Dedifferentiated amniotic fluid mesenchymal stem cell (primary cell): ENCODE data around the gene PRICKLE4.
"Not testable (repeated sequence)": the region's sequence is repeated elsewhere in the genome, so short reads cannot be mapped to it uniquely, and the experiment has no call there.

Experiments used
- DNase-seq: peaks from one replicate; pipeline ENCODE4 v3.0.0-alpha.2; 2016; ENCODE audit errors: extremely low spot score

Gene PRICKLE4

DNA sequence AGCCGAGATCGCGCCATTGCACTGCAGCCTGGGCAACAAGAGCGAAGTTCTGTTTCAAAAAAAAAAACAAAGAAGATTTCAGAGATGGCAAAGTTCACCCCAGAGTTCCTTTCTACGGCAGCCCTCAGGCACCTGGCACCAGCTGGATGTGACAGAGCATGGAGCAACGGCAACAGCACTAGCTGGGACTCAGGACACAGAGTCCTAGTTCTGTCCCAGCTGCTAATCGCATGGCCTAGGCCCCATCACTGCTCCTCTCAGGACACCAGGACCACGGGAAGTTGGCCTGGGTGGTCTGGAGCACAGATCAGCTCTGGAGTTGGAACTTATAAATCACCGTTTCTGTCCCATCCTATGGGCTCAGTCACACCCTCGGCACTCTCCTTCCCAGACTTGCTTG is 34.5 kb upstream of the PRICKLE4 start:
- DNase-seq, result no peak

DNA sequence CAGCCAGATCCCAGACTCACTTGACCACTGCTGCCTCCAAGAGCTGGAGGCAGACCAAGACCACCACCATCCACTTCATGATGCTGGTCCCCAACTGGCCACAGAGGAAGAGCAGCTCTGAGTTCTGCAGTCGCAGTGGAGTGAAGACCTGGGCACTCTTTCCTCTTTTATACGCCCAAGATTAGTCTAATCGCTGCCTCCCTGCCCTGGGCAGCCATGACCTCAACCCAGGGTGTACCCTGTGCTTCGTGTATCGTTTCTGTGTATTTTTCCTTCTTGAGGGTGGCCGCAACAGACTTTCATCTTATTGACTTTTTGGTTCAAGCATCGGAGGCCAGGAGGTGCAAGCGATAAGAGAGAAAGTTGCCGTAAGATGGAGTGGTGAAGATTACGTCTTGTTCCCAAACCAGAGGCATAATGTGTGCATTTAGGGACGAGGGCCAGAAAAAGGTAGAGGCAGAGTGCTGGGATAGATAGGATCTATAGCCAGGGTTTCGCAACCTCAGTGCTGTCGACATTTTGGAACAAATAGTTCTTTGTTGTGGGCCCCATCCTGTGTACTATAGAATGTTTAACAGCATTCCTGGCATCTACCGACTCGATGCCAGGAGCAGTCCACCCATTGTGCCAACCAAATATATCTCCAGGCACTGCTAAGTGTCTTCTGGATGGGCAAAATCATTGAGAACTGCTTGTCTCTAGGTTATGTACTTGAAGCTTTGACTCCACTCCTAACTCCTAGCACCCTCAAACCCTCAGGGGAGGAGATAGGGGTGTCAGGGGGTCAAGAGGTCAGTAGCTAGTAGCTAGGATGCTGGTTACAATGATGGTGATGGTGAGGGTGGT is 33.1 kb upstream of the PRICKLE4 start, which contains the start of gene PGC:
TSS of gene PGC (minus strand) at position 142 of the 846 bp plus-strand sequence. CDS start at position 79, 63 bp downstream.
- DNase-seq, result no peak

DNA sequence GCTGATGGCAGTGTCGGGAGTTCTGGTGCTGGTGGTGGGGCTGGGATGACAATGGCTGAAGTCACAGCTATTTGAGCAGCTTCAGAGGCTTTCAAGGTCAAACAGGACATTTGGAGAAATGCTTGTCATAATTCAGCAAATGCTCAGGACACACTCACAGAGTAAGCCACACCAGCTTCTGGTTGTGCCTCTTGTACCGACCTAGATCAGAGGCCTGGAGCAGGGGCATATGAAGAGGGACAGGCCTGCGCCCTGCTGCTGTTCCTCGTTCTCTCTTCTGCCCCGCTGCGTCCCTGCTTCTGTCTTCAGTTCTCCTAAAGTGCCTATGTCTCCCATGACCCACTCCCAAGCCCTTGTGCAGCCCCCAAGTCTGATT is 32.5 kb upstream of the PRICKLE4 start:
- DNase-seq, result no peak

DNA sequence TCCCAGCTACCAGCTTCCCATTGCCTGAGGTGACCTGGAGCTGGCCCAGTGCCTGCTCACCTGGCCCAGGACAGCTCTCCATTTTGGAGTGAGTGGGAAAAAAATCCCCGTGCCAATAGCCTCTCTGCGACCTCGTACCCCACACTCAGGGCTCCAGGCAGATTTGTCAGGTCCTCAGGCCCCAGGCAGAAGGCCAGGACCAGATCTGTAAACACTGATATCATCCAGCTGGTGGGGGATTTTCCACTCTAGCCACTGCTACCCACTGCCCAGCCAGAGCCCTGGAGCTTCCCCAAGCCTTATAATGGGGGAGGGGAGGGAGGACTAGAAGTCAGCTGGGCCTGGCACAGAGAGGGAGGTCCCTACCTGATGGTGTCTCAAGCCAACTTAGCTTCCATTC is 32.0 kb upstream of the PRICKLE4 start:
- DNase-seq, result no peak

DNA sequence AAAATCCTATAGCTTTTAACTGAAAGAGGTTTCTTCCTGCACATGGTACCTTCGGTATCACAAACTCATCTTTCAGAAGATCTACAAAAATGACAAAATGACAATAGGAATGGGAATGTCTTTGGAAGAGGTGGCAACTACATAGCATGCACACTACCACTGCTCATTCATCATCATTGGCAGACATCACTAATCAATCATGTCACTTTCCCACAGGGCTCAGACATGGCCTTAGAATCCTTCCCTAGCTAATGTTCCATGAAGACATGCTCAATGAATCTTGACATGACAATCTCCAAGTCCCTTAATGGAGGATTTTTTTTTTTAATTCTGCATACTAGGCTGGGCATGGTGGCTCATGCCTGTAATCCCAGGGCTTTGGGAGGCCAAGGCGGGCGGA is 30.2 kb upstream of the PRICKLE4 start:
- DNase-seq, result no peak

DNA sequence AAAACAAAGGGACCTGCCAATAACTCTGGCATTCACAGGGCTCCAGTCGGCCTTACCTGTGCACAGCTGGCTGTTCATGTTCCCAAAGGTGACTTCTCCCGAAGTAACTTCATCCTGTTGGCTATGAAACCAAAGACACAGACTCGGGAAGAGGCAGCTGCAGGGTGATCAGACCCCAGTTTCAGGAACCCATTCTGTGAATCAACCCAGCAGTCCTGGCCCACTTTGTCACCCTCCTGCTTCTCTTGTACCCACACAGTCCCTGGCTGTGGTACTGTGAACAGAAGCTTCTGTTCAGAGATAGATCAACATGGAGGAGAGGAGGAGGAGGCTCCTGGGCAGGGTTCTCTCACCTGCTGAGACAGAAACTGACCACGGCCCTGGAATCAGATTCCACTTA is 24.7 kb upstream of the PRICKLE4 start:
- DNase-seq, result no peak

DNA sequence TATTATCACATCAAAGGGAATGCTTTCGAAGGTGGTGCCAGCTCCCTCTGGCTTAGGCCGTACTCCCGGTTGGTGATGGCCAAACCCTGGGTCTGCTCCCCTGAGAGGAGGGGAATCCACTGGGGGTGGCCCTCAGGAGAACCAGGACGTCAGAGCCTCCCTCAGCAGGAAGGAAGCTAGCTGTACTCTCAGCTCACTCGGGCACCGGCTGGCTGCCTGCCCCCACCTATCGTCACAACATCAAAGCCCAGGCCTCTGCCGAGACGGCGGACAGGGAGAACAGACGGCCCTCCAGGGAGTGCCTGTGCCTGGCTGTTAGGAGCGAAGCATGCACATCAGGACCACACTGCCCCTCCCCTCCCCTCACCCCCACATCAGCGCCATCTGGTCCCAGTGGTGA is 24.2 kb upstream of the PRICKLE4 start:
- DNase-seq, result no peak

DNA sequence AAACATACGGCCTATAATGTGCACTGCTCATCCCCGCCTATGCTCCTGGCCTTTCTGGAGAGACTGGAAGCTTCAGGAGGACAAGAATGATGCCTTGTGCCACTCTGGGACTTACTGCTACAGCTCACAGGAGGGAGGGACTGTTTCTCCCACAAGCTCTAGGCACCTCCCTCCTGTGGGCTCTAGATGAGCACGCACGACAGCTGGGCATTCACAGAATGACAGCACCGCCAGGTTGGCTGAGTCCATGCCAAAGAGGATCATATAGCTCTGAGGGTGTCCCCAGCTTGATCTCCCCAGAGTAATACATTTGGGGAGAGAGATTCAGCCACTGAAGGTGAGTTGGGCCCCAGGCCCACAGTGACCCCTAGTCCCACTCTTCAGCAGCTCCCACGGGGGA is 23.3 kb upstream of the PRICKLE4 start:
- no peak for DNase-seq

DNA sequence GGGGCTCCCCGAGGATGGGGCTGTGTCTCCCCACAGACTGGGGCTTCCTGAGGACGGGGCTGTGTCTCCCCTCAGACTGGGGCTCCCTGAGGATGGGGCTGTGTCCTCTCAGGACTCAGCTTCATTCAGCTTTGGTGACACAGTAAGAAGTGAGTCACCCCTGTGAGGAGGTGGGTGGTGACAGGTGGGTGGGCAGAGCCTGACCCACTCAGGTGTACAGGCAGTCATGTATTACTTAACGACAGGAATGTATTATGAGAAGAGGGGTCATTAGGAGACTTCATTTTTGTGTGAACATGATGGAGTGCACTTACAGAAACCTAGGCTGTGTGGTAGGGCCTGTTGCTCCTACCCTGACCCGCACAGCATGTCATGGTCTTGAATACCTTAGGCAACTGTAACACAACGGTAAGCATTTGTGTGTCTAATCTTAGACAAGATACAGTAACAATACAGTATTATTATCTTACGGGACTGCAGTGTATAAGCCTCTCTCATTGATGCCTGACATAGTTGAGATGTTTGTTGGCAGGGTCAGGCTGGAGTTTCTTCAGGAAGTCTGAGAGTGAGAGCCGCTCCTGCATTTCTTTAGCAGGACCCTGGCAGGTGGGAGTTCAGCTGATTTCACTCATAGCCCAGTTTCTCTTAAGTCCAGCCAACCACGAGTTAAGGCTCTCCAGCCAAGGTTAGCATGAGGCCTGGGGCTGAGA is 22.5 kb upstream of the PRICKLE4 start:
- DNase-seq, result no peak

DNA sequence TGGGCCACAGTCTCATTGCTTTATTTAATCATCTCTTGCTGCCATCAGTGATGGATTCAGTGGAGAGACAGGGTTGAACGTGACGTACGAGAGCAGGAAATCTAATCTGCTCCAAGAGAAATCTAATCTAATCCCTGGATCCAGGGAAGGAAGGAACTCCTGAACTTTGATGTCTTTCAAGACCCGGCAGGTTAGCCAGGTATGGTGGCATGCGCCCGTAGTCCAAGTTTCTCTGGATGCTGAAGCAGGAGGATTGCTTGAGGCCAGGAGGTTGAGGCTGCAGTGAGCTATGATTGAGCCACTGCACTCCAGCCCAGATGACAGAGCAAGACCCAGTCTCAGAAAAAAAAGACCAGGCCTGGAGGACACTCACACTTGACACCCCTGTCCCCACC is 21.9 kb upstream of the PRICKLE4 start:
- no peak for DNase-seq

DNA sequence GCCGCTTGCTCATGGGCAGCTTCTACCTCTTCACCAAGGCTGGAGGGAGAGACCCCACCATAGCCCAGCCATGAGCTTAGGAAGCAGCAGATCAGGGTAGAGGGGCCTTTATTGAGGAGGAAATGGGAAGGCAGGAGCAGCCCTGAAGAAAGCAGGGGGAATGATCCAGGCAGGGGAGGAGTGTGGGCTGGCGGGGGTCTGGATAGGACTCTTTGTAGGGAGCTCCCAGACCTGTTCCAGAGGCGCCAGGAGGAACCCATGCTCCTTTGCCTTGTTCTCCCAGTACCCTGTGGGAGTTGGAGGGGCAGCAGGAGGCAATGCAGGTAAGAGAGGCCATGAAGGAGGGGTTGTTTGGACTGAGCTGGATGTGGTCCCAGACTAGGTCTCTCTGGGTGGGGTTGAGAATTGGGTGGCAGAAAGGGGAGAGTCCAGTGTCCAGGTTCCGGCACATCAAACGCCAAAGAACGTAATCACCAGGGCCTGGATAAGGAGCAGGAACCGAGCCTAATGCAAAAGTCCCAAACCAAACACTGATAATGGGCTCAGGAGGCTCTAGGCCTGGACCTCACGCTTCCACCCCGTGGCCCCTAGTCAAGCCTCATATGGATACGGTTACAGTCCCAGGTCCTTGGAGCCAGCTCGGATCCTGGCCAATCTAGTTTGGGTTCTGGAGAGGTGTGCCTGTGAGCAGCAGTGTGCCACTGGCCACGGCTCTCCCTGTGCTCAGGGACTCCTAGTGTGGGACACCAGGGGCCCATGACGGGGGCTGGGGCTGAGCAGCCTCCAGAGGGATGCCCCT is 21.3 kb upstream of the PRICKLE4 start:
- no peak for DNase-seq

DNA sequence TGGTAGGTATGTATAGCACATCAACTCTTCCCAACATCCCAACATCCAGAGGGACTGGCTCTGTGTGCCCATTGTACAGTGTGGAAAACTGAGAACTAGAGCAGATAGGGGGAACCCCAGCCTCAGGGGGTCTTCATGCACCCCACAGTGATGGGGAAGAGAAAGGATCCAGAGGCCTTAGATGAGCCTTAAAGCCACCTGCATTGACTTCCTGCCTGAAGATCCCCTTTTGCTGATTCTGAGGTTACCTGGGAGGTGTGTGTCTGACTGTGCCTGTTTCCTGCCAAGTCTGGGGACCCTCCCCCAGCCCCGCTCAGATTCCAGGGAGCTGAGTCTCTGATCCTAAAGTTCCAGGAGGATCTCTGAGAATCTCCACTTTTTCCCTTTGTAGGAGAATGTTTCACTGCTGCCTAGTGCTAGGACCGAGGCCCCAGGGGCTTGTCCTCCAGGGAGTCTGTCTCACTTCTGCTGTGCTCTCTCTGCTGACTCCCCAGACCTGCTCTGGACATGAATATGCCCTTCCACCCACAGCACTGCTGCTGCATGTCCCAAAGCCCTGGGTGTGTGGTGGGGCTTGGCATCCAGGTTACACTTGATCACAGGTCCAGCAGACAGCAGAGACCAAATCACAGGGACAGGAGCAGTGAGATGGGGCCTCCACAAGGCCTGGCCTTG is 20.5 kb upstream of the PRICKLE4 start:
- DNase-seq, result no peak

DNA sequence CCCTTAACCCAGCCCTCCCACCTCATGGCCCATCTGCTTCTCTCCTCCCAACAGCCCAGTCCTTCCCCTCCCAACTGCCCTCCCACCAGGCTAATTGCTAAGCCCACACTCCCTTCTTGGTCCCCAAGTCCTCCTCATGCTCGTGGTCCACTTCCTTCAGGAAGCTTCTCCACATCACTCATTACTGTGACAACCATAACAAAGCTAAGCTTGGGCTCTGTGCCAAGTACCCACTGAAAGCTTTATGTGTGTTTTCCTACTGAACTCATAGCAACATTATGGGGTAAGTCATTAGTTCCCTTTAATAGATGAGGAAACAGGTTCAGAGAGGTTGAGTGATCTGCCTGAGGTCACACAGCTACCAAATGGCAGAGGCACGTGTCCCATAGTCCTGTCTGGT is 17.1 kb upstream of the PRICKLE4 start:
- DNase-seq, result no peak

DNA sequence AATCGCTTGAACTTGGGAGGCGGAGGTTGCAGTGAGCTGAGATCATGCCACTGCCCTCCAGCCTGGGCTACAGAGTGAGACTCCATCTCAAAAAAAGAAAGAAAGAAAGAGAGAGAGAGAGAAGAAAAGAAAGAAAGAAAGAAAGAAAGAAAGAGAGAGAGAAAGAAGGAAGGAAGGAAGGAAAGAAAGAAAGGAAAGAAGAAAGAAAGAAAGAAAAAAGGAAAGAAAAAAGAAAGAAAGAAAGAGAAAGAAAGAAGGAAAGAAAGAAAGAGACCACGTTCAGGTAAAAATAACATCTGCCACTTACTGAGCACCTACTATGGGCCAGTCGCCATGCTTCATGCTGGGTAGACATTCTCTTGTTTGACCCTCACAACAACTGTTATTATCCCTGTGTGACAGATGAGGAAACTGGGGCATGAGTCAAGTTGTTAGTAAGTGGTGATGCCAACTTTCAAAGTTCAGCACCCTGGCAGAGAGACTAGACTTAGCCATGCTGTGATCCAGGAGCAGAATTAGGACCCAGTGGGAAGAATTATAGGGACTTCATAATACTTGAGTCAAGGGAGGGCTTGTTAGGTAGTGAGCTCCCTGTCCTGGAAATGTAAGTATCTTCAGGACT is 14.4 kb upstream of the PRICKLE4 start:
- DNase-seq, result not testable (repeated sequence)

DNA sequence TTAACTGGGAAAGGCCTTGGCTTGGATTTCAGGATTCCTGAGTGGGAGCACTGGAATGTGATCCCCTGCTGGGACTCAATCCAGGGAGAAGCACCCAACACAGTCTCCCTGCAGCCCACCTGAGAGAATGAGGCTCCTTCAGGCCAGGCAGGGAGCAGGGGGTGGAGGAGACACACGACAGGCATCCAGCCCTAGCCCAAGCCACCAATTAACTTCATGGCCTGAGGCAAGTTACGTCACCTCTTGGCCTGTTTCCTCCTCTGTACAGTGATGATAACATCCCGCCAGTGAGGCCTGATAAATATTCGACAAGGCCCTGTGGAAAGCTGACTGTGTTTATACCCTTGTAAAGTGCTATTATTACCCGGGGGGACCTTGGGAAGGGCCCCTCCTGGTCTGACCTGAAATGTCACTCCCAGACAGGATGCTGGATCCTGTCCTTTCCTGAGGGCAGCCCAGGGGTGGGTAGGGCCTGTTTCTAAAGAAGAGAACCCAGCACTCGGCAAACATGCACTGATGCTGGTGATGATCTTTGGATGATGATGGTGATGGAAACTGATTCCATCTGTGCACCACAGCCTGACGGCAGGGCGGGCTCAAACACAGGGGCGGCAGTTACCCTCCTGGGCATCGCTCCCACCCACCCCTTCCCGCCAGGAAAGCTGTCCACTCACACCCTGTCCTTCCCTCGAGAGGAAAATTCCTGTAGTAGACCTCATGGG is 13.3 kb upstream of the PRICKLE4 start:
- DNase-seq, result peak; percentile 93

DNA sequence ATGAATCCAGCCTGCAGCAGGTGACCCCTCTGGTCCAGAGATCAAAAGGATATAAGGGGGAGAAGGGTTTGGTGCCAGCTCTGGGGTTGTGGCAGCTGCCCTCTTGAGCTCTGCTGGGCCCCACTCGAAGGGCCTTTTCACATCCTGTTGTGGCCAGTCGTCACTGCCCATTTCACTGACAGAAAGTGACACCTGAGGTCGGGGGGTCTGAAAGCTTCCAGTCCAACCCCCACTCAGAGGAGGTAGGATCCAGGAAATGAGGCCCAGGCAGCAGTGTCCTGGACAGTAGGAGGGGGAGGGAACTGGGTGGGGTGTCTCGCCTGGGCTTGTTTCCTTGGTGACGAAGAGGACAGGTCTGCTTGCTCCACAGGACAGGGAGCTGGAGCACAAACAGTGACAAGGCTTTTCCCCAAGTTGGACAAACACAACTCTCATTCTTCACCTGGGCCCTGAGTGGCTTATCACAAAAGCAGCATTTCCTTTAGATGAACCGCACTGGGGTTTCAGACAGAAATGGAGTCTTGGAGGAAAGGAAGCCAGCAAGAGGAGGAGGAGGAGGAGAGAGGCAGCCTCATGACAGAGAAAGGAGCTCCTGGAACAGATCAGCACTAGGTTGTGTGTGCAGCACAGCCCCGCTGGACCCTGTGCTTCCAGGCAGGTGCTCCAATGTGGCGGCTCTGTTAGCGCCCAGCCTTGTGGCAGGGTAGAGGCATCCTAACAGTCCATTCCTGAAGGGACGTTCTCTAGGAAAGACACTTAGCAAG is 11.9 kb upstream of the PRICKLE4 start:
- DNase-seq, result no peak

DNA sequence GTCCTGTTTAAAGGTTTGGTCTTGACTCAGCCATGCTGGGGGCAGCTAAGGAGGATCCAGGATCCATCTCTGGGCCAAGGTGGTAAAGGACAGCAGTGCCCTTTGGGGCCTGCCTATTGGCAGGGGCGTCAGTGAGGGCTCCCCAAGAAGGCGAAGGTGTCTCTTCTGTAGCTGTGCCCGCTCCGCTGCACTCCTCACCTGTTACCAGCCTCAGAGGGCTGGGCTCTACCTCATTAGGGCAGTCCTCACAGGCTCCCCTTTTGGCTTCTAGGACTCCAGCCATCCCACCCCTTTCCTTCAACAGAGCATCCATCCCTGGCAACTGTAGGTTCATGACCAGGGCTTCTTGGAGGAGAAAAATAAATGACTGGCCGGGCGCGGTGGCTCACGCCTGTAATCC is 11.2 kb upstream of the PRICKLE4 start:
- DNase-seq, result no peak

DNA sequence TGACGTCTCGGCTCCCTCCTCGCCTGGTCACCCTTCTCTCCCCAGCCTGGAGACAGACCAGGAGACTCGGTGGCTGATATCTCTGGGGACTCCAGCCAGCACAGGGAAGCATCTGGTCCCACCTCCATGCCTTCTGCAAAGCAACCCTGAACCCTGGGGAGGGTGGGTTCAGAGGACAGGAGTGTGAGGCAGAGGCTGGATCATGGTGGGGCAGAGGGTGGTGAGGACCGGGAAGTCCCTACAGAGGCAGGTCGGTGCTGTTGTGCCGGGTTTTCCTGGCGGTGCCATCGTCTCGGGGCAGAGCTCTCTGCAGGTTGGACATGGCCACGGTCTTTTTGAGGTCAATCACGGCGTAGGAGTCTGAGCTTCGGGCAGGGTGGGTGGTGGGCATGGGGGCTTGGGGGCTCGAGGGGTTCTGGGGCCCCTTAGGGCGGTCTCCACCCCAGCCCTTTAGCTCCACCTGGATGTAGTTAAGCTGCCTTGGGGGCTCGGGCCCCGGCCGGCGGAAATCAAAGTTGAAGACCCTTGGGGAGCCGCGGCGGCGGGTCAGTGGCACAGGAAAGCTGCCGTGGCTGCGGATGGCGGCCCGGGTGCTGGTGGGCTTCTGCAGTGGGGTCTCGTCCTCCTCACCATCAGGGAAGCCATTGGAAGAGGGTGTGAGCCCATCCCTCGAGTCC is 10.1 kb upstream of the PRICKLE4 start:
- DNase-seq, result no peak
